Fibroblast of the aortic adventitia (primary cell): ENCODE results near the gene PI4KA. TPM values are rescaled to one million over a fixed set of nuclear protein-coding genes. Genes with fewer than 3 reads are reported as not detected.
"Not testable (repeated sequence)": the region's sequence is repeated elsewhere in the genome, so short reads cannot be mapped to it uniquely, and the experiment has no call there.

ENCODE experiments used
- DNase-seq: peaks from one replicate; pipeline ENCODE4 v3.0.0-alpha.2; 2010; ENCODE audit warnings: low read depth
- H3K4me3 ChIP-seq: 2 replicates; pipeline ENCODE4 v1.5.1; 2011; ENCODE audit warnings: low read depth, mild to moderate bottlenecking, control low read depth, low read length, moderate library complexity
- total RNA-seq: library from RNA; depleted of rRNA; stranded (reverse); fragments of >200 nt; gene quantifications from 2 replicates; pipeline ENCODE4 v1.2.3, GENCODE V29; 2012; ENCODE audit warnings: low replicate concordance
- TF ChIP-seq, protein P1 (sequence below): IDR thresholded peaks from 2 replicates; pipeline ENCODE4 v1.5.1; 2011; ENCODE audit warnings: mild to moderate bottlenecking, low read length, control low read depth, inconsistent platforms; ENCODE audit not compliant: insufficient read depth

Gene PI4KA
- total RNA-seq, 1 donor: 49.9 TPM

- TF ChIP-seq, protein P1, sequence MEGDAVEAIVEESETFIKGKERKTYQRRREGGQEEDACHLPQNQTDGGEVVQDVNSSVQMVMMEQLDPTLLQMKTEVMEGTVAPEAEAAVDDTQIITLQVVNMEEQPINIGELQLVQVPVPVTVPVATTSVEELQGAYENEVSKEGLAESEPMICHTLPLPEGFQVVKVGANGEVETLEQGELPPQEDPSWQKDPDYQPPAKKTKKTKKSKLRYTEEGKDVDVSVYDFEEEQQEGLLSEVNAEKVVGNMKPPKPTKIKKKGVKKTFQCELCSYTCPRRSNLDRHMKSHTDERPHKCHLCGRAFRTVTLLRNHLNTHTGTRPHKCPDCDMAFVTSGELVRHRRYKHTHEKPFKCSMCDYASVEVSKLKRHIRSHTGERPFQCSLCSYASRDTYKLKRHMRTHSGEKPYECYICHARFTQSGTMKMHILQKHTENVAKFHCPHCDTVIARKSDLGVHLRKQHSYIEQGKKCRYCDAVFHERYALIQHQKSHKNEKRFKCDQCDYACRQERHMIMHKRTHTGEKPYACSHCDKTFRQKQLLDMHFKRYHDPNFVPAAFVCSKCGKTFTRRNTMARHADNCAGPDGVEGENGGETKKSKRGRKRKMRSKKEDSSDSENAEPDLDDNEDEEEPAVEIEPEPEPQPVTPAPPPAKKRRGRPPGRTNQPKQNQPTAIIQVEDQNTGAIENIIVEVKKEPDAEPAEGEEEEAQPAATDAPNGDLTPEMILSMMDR: no peak
- DNase-seq: no peak
- no peak overlapping the region for H3K4me3 ChIP-seq
Measured at GRCh38 chr22:20834725-20835124, 23.9 kb downstream of the PI4KA start.

DNA sequence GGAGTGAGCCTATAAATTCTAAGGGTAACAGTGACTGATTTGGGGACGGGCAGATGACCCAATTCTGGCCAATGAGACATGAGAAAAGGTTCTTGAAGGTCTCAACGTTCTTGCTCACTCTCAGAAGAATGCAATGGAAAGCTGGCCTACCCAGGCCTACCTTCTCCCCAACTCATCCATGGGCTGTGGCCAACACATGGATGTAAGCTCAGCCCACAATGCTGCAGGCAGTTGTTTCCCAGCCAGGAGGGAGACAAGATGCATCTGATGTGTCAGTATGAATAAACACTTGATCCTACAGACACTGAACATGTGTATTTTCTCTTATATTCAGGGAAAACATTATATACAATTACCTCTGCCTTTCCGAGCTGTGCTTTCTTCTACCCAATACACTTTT, 24.4 kb downstream of the PI4KA start:
- no peak overlapping the region for H3K4me3 ChIP-seq
- DNase-seq: no peak
- TF ChIP-seq, protein P1: no peak

- no peak overlapping the region for H3K4me3 ChIP-seq
- DNase-seq: no peak
- TF ChIP-seq, protein P1: no peak
Measured at GRCh38 chr22:20833225-20833665, 25.4 kb downstream of the PI4KA start.

DNA sequence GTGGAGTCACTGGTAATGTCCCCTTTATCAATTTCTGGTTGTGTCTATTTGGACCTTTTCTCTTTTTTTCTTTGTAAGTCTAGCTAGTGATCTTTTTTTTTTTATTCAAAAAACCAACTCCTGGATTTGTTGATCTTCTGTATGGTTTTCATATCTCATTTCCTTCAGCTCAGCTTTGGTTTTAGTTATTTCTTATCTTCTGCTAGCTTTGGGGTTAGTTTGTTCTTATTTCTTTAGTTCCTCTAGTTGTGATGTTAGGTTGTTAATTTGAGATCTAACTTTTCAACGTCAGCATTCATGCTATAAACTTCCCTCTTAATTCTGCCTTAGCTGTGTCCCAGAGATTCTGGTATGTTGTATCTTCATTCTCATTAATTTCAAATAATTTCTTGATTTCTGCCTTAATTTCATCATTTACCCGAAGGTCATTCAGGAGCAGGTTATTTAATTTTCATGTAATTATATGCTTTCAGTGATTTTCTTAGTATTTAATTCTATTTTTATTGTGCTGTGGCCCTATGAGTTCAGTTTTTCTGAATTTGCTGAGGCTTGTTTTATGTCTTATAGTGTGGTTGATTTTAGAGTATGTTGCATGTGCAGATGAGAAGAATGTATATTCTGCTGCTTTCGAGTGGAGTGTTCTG, 29.0 kb downstream of the PI4KA start:
- TF ChIP-seq, protein P1: no peak
- no peak for DNase-seq
- H3K4me3 ChIP-seq: no peak overlapping the region

DNA sequence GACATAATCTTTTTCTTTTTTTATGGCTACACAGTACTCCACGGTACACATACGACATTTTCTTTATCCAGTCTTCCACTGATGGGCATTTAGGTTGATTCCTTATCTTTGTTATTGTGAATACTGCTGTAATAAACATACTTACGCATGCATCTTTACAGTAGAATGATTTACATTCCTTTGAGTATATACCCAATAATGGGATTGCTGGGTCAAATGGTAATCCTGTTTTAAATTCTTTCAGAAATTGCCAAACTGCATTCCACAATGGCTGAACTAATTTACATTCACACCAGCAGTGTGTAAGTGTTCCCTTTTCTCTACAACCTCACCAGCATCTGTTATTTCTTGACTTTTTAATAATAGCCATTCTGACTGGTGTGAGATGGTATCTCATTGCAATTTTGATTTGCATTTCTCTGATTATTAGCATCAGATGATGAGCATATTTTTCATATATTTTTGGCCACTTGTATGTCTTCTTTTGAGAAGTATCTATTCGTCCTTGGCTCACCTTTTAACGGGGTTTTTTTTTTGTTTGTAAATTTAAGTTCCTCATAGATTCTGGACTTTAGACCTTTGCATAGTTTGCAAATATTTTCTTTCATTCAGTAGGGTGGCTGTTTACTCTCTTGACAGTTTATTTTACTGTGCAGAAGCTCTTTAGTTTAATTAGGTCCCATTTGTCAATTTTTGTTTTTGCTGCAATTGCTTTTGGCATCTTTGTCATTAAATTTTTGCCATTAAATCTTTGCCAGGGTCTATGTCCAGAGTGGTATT, 32.0 kb downstream of the PI4KA start:
- H3K4me3 ChIP-seq, DNase-seq: not testable (repeated sequence)

- TF ChIP-seq, protein P1: no peak
- H3K4me3 ChIP-seq: no peak overlapping the region
- DNase-seq: no peak
Measured at GRCh38 chr22:20825624-20826023, 33.0 kb downstream of the PI4KA start.

GRCh38 chr22:20825216-20825615, 33.4 kb downstream of the PI4KA start:
- H3K4me3 ChIP-seq, DNase-seq: not testable (repeated sequence)
